ENCODE measurements around the gene PHYHD1.

- TF ChIP-seq CTCF (conservative IDR thresholded peaks at IDR 0.05 in 1 of 2, IDR thresholded peaks at IDR 0.05 in 1 of 2; ENCODE audit: extremely low read depth in 1 of 2, insufficient read depth in 1 of 2, low read depth in 1 of 2, low read length in 2 of 2) (no peak), EZH2 (IDR thresholded peaks at IDR 0.05; ENCODE audit: borderline replicate concordance, low read length) (no peak)
Observed at GRCh38 chr9:128979111-128979510, 58.3 kb downstream of the PHYHD1 start.
